GM13977 (cell line): ENCODE measurements around the gene SALL3.

ENCODE experiments used
- DNase-seq: peaks from one replicate; pipeline ENCODE4 v3.0.0; 2012; ENCODE audit warnings: low spot score
- in situ Hi-C: fragments of 300-500 bp; cut with MboI; formaldehyde crosslinking; loops from one replicate; pipeline ENCODE4 v1.12.0; 2022; ENCODE audit warnings: low sequenced_read_pairs, low pct_unique_long_range_greater_than_20kb, mixed read lengths, inconsistent platforms; ENCODE audit not compliant: unreplicated experiment
- TF ChIP-seq, protein P1 (sequence below): IDR thresholded peaks from 2 replicates; pipeline ENCODE4 v1.5.1; 2012; ENCODE audit warnings: mild to moderate bottlenecking, control low read depth; ENCODE audit not compliant: insufficient read depth; ENCODE audit errors: extremely low read depth, missing control alignments

Gene SALL3

GRCh38 chr18:78979730-78980278 is at the start of gene SALL3:
TSS of gene SALL3 (plus strand) at chr18:78979818. CDS start at chr18:78980275, 457 bp downstream.
- in situ Hi-C loops: no loop called here
- DNase-seq: no peak
- TF ChIP-seq, protein P1, sequence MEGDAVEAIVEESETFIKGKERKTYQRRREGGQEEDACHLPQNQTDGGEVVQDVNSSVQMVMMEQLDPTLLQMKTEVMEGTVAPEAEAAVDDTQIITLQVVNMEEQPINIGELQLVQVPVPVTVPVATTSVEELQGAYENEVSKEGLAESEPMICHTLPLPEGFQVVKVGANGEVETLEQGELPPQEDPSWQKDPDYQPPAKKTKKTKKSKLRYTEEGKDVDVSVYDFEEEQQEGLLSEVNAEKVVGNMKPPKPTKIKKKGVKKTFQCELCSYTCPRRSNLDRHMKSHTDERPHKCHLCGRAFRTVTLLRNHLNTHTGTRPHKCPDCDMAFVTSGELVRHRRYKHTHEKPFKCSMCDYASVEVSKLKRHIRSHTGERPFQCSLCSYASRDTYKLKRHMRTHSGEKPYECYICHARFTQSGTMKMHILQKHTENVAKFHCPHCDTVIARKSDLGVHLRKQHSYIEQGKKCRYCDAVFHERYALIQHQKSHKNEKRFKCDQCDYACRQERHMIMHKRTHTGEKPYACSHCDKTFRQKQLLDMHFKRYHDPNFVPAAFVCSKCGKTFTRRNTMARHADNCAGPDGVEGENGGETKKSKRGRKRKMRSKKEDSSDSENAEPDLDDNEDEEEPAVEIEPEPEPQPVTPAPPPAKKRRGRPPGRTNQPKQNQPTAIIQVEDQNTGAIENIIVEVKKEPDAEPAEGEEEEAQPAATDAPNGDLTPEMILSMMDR: no peak

DNA sequence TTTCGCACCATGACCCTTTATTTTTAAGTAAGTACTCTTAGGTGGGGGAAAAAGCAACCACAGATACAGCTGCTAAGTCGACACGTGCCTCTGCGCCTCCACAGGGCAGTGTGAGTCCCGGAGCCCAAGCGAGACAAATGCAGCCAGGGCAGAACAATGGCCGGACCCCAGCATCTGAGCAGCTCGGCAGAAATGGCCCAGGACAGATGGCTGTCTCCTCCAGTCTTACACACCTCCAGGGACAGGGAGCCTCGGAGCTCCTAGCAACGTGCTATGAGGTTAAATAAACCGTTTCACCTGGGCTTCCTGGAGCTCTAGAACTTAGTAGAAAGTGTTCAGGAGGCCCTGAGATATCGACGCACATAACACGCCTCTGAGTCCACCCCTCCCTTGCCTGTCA is 47.3 kb upstream of the SALL3 start:
- in situ Hi-C loops: no loop called here
- DNase-seq: no peak
- TF ChIP-seq, protein P1: no peak

DNA sequence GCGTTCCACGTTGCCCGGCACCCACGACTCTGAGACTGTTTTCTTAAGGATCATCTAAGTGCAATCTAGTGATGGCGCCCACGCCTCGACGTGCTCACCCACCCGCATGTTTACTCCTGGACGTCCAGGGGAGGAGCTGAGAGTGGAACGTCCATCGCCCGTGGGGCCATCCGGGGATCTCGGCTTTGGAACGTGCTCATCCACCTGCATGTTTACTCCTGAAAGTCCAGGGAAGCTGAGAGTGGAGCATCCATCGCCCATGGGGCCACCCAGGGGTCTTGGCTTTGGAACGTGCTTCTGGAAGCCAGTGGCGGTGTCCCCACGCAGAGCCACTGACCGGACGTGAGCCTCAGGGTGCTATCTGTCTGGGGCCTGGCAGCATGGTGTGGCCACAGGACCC is 45.6 kb upstream of the SALL3 start:
- in situ Hi-C loops: no loop called here
- DNase-seq: no peak

GRCh38 chr18:78934551-78935225 is 44.9 kb upstream of the SALL3 start:
- TF ChIP-seq, protein P1: no peak
- no peak for DNase-seq
- in situ Hi-C loops: no loop called here

More for the DNA sequence above, 45.6 kb upstream of the SALL3 start:
- TF ChIP-seq, protein P1: no peak

DNA sequence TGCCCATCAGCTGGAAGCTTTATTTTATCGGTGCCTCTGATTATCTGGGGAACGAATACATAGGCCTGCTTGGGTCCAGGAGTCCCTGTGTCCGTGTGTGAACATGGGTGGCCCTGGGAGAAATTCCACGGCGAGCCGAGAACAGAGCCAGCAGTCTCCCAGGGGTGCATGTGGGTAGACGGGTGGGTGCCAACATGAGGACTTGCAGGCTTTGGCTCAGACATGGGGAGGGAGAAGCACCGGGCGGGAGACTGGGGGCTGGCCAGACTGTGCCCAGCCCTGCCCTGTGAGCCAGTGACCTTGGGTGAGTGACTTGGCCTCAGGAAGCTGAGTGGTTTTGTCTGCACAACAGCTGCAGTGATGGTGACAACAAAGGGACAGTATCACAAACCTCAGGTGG is 44.2 kb upstream of the SALL3 start:
- in situ Hi-C loops: no loop called here
- DNase-seq: no peak
- TF ChIP-seq, protein P1: no peak

- DNase-seq: no peak
- in situ Hi-C loops: no loop called here
- TF ChIP-seq, protein P1: no peak
Observed at GRCh38 chr18:78936251-78937005, 43.2 kb upstream of the SALL3 start.
